DMS79 treated with DMSO at 0.1 percent for 48 hours (cell line): Measurements from ENCODE around the gene PRKCQ.
"Not testable (repeated sequence)": the region's sequence is repeated elsewhere in the genome, so short reads cannot be mapped to it uniquely, and the experiment has no call there.

Experiments used
- DNase-seq: peaks from one replicate; lab custom pipeline; 2025; lab: John Stamatoyannopoulos, UW

PRKCQ gene

DNA sequence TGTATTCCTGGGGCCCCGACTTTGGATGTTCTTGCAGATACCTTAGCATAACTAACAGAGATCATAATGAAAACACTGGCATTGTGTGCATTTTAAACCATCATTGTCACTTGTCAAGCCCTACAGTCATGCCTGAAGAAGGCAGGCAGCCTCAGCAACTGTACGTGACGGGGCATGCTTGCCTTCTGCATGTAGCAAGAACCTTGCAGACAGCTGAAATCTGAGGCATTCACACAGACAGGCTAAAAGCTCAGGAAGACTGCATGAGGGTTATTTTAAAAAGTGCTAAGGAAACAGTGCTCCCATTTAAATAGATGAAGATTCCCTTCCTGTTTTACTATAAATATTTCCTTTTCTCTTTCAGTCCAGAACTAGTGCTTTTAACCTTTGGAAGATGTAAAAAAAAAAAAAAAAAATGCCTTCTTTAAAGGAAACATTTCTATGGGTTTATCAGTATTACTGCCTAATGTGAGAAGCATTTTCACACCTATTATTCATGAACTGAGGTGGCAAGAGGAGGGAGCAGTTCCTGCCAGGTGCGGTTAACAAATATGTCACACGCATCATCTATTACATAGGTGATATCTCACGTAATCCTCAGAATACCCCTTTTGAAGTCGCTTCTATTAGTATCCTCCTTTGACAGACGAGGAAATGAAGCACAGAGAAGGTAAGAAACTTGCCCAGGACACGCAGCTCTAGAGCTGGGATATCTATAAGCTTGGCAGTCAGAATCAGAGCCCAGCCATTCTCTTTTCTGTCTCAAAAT lies 88.1 kb downstream of the PRKCQ start:
- DNase-seq: no peak

DNA sequence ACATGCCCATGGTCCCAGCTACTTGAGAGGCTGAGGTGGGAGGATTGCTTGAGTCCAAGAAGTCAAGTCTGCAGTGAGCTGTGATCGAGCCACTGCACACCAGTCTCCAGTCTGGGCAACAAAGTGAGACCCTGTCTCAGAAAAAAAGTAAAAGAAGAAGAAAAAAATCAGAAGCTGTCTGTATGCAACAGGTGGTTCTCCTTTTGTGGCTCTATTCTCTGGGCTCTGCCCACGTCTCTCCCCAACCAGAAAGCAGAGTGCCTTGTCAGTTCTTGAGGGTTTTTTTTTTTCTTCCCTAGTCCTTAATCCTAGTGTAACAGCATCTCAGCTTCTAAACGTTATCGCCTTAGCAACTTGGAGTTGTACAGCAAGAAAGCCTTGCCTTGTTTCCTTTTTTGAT lies 89.5 kb downstream of the PRKCQ start:
- no peak for DNase-seq

DNA sequence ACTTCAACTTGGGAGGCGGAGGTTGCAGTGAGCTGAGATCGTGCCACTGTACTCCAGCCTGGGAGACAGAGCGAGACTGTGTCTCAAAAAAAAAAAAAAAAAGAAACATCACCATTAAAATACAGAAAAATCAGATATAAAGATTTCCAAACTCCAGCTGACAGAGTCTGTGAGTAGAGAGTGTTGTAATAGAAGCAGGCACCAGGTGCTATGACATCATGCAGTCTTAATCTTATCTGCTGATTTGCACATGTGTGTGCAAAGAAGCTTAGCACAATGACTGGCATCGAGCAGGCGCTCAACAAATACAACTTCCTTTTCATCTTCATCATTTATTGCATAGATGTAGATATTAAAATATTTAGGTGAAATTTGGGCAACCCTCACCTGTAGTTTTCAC lies 92.2 kb downstream of the PRKCQ start:
- DNase-seq: no peak

DNA sequence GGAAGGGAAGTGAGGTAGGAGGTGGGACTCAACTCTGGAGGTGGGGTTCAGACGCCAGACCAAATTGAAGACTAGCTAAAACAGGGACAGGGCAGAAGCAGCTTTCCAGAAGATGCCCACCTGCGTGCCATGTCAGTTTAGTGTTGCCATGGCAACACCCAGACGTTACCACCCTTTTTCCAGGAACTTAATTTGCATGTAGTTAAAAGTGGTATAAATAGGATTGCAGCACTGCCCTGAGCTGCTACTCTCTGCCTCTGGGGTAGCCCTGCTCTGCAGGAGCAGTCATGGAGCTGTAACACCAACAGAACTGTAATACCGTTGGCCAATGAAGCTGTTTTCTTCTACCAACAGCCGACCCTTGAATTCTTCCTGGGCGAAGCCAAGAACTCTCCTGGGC lies 93.8 kb downstream of the PRKCQ start:
- DNase-seq: no peak

DNA sequence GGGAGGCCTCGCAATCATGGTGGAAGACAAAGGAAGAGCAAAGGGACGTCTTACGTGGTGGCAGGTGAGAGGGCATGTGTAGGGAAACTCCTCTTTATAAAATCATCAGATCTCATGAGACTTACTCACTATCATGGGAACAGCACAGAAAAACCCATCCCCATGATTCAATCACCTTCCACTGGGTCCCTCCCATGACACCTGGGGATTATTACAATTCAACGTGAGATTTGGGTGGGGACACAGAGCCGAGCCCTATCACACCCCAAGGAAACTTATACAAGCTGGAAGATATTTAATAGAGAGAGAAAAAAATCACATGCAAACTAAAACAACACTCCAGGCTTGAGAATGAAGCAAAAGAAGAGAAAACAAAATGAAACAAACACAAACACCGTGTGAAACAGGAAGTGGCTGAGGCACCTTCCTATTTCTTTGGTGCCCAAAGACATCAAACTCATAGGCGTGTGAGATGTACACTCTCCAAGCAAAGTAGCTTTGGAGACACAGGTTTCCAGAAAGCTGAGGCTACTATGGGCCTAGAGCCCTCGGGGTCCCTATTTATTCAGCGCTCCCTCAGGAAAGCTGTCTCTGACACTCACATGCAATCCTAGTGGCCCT lies 97.2 kb downstream of the PRKCQ start:
- DNase-seq: no peak

DNA sequence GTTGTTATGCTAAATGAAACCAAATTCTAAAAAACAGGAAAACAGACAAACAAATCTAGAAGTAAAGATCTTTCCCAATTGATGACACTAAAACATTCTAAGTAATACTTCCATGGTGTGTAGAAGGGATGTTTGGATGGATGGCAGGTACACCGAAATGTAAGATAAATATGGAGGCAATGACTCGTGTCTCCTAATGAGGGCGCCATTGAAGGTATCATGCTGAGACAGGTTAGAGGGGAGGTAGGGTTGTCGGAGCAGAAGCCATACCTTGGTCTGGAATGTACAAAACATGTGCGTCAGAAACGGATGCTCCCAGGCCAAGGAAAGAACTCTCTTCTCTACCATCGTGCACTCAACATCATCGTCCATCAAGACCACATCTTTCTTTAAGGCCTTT lies 101.4 kb downstream of the PRKCQ start:
- DNase-seq: no peak

DNA sequence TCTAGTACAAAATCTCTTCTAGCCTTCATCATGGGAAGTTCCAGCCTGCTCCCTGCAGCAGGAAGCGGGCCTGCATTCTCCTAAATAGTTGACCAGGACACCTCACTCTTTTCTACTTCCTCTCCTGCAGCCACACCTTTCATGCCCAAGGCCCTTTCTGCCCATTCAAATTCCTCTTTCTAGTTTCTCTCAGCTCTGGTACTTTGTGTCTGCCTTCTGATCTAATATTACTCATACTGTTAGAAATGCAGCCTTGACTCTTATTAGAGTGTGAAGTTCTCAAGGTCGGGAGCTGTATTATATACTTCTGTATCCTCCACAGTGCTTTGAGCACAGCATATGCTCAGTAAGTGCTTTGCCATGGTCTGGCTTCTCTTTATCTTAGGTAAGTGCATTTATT lies 103.1 kb downstream of the PRKCQ start:
- no peak for DNase-seq

DNA sequence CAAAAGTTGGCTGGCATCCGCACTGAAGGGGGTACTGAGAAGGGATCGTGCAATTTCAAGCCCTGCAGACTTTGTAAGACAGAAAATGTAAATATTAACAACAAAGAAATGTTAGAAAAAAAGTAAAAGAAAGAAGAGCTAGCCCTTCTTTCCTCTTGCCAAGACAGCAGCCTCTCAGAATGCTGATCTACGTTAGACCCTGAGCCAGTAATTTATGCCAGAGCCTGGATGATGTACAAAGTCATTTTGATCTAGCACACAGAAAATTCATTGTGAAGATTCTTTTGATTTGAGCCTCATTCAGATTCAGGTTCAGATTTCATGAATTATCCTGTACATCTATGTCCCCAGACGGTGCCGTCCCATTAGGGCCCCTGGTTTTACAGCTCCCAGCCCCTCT lies 105.2 kb downstream of the PRKCQ start:
- DNase-seq: no peak

DNA sequence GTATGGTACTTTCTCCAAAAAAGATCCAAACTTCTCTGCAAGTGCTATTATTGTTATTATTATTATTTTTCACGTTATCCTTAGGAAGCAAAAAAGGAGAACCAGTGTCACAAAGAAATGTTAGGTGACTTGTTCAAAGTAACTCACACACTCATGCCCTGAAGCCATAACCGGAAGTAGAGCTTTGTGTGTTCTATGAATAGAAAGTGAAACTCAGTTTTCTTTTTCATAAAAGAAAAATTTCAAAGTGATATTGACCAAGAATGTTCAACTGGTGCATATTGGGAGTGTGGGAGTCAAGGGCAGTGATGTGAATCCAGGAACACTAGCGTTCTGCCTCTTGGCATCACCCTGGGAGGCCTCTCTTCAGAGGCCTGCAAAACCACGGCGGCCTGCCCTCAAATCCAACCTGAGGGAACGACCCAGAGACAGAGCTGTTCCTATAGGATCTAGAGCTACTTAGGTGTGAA lies 106.1 kb downstream of the PRKCQ start:
- no peak for DNase-seq

DNA sequence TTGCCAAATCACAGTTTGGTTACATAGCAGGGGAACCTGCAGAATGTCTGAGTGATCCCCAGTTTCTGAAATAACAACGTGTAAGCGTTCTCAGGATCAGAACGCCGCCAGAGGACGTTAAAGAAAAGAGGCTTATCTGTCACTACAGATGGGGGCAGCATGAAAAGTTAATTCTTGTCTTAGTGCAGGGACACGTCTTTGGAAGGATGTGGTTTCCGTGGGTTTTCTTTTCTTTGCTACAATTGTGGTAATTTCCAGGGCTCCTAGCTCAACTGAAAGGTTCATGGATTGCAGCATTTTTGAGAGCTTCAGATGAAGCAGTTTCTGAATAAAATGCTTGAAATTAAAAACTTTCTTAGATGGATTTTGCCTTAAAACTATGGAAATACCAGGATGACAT lies 106.6 kb downstream of the PRKCQ start:
- no peak for DNase-seq

DNA sequence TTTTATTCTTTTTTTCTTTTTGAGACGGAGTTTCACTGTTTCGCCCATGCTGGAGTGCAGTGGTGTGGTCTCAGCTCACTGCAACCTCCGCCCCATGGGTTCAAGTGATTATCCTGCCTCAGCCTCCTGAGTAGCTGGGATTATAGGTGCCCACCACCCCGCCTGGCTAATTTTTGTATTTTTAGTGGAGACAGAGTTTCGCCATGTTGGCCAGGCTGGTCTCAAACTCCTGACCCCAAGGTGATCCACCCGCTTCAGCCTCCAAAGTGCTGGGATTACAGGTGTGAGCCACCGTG lies 107.4 kb downstream of the PRKCQ start:
- not testable (repeated sequence) for DNase-seq

DNA sequence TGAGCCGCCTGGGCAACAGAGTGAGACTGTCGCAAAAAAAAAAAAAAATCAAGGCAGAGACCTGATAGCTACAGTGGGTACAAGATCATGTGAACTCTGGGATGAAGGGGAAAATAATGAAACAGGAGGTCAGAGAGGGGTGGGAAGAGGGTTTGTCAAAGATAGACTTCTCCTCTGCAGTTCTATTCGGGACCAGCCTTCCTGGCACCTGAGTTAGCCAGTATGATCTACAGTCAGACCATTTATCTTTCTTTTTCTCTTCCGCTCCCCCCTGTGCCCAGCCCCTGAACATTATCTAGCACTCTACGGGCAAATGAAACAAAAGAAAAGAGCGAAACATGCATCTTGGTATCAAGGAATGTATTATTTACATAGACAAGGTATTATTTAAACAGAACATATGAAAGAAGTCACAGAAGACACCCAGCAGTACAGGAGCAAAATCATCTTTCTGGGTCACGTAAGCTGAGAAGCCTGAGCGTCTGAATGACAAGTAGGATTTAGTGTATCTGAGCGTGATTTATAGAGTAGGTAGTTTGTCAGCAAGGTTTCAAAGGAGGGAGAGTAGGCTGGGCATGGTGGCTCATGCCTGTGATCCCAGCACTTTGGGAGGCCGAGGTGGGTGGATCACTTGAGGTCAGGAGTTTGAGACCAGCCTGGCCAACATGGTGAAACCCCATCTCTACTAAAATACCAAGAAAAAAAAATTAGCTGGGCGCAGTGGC lies 109.0 kb downstream of the PRKCQ start:
- DNase-seq: no peak

DNA sequence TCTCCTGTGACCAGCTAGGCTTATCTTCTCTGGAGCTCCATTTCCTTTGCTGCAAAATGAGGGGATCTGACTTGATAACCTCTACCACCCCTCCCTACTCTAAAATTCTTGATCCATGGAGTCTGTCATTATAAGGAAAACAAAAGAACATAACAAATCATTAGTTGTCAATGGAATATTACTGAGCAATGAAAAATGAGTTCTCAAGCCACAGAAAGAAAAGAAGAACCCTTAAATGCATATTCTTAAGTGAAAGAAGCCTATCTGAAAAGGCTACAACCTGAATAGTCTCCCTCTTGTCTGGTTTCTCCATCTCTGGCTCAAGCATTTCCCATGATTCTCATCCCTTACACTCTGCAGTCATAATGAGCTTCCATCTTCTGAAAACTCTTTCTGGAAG lies 110.4 kb downstream of the PRKCQ start:
- no peak for DNase-seq

DNA sequence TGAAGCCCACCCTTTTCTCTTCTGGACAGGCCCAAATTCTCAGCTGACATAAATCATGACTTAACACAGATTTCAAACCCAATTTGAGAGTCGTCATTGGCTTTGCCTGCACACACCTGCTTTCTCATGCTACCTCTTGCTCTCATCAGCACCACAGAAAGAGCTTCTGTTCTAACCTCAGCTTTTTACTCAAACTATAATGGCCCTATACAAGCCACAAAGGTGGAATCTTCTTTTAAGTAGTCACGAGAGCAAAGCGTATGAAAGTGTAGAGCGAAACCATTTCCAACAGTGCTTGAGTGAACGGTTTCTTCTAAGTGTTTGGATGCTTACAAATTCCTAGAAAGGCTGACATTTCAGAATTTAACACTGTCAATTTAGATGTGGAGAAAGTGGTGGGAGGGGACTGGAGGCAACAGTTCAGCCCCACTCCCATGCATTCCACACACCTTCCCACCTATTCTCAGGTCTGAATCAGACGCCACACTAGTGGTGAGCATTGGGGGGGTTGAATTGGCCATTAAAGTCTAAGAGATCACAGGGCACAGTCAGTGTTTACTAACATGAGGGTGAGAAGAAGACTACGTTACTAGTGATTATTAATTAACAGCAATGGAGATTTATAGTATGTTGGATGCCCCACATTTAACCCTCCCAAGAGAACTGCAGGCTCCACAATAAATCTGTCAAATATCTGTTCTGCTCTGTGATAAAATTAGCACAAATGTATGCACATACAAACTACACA lies 114.0 kb downstream of the PRKCQ start:
- DNase-seq: no peak

DNA sequence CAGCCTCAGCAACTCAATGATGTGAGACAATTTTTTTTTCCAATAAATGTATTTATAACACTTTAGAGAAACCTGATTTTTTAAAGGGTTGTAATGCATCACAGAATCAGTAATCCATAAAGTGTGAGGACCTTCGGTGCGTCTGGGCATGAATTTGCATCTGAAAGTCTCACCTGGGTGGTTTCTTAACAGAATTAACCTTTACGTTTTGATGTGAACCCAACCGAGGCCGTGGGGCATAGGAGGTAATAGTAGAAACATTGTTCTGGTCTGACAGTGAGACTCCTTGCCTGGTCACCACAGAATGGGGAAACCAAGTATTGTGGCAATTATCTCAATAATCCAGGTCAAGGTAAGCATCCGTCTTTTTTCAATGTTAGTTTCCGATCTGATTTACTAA lies 114.6 kb downstream of the PRKCQ start:
- no peak for DNase-seq

DNA sequence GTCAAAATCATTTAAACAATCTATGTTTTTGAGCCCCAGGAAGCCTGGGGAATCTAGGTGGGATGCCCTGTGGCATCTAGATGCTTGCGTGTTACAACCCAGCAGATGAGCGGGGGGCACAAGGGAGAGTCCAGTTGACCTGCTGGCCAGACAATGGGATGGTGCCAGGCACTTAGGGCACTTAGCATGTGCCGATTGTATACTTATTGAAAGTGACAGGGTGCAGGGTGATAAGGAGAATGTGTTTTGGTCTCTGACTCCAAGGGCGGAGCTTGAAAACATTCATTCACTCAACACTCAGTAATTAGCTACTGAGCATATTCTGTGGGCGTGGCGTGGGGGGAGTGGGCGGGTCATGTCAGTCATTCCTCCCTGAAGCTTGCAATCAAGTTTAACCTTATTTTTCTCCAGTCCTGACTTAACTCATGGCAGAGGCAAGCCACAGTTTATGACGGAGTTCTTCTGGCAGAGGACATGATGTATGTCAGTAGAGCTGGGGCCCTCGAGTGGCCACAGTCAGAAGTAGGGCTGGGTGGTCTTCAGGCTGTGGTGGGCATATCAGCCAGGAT lies 115.1 kb downstream of the PRKCQ start:
- no peak for DNase-seq

DNA sequence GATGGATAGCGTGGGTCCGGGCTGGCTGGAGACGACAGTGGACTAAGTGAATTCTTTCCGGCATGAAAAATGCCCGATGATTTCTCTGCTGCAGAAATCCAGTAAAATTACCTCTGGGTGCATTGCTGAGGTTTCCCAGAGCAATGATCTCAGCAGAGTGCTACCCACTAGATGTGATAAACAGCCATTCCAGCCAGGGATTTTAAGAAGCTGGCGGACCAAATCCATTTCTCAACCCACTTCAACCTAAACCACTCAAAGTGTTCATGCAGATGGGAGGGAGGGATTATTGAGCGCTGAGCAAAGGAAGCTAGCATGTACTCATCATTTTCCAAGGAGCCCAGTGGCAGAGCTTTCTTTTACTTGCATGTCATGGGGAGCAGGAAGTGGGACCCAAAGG lies 116.7 kb downstream of the PRKCQ start:
- no peak for DNase-seq

DNA sequence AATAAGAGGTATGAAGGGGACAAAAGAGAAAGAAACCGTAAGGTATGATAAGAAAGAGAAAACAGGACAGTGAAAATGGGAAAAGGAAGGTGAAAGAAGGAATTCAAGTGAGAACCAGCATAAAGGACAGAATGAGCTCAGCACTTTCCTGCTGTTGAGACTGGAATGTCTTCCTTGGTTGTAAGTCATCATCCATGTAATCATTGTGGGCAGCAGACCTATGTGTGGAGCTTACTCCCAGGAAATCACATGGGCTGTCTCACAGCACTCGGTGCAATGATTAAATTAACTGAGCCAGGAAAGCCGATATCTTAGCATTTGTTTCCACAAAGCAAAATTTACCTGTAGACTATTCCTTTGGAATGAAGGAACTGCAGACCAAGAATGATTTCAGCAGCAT lies 118.1 kb downstream of the PRKCQ start:
- no peak for DNase-seq

DNA sequence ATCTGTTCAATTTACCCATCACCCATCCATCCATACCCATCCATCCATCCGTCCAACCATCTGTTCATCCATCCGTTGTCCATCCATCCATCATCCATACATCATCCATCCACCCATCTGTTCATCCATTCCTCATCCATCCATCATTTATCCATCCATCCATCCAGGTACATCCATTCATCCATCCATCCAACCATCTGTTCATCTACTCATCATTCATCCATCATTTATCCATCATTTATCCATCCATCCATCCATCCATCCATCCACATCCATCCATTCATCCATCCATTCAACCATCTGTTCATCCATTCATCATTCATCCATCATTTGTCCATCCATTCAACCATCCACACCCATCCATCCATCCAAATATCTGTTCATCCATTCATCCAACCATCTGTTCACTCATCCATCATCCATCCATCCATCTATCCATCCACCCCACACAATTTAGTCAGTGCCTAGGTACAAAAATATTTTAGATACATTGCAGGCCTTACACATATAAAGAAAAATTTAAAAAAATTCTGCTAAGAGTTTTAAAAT lies 119.1 kb downstream of the PRKCQ start:
- DNase-seq: no peak

DNA sequence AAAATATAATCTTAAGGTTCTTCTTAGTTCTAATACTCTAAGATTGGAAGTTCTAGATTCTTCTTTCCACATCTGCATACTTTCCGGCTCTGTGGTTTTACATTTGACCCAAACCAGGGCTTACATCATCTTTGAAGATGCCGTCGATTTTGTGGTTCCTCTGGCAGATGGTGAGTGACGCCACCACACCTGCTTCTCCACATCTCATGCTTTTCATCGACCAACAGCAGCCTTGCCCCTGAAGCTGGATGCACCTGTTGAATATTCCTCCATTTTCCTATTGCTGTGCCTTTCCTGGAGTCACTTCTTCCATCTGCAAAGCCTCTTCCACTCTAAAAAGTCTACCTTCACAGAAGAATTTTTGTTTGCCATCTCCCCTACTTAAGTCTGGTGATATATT lies 121.3 kb downstream of the PRKCQ start:
- no peak for DNase-seq

DNA sequence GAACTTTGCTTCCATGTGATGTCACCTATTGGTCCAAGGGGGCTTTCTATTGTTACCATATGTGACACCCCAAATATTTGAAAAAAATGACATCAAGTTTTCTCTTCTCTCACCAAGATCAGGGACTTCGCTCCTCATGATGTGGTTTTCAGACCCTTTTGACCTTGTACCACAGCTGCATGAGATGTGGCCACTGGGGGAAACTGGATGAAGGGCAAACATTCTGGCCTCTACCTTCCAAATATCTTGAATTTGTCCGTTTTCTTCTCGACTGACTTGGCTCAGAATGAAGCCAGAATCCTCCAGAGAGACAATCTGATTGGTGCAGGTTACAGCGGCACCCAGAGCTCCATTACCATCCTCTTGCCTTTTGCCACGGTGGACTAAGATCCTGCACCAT lies 122.7 kb downstream of the PRKCQ start:
- no peak for DNase-seq

DNA sequence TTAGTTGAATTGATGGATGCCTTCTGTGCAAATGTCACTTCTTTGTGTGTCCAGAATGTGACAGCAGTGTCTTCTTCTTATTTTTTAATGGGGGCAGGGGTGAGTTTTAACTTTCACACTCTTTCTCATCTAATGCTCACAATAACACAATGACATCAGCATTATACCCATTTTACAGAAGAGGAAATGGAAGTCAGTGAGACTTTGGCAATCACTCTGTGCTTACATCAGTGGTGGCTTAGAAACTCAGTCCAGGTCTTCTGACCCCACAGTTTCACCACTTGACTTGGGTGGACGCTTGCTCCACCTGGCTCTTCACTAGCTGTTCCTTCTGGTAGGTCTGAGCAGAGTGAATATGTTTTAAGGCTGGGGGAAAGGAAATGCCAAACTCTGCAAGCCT lies 124.0 kb downstream of the PRKCQ start:
- DNase-seq: no peak
